ENCODE data around the gene RPEL1. TPM values are rescaled to one million over a fixed set of nuclear protein-coding genes. Genes with fewer than 3 reads are reported as not detected.
A peak's percentile ranks its signal among the peaks of the same experiment; 100 is the strongest.

The RPEL1 gene
- total and polyA plus RNA-seq, 8 donors: not detected

DNA sequence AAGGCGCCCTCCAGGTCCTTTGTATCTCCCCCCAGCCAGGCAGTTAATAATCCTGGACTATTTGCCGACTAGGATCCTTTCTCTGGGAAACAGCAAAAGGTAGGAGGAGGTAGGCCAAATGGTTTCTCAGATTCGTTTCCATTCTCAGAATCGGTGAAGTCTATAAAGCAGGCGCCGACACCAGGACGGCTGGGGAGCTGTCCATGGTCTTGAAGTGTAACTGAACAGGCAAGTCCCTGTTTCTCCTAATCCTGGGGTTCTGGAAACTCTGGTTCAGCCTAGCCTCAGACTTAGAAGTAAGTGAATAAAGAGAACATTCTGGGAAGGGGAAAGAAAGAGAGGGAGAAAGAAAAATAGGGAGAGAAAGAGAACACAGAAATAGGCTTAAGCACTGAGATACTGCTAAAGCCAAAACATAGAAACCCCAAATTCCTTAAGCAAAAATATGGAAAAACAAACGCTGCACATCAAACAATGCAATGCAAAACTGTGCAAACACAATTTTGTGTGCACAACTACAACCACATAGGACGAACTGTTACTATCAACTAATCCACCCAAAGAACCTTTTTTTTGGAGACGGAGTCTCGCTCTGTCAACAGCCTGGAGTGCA lies 20.1 kb downstream of the RPEL1 start:
- H3K36me3 ChIP-seq: no peaks in the 10 kb centered on the region
- no peak overlapping the region for H3K4me3 ChIP-seq
- peak; percentile 64 to 93 for DNase-seq
- no peak overlapping the region for H3K27ac ChIP-seq
- intact Hi-C loops (cut with DNase I; ENCODE audit: low total_unique reads): no loop called here
- no peaks in the 10 kb centered on the region for H3K9me3 ChIP-seq
- TF ChIP-seq EP300 (IDR thresholded peaks at IDR 0.05) (no peak), POLR2AphosphoS5 (IDR thresholded peaks at IDR 0.05) (no peak), POLR2A (IDR thresholded peaks at IDR 0.05) (no peak)
- TF ChIP-seq, protein P1, sequence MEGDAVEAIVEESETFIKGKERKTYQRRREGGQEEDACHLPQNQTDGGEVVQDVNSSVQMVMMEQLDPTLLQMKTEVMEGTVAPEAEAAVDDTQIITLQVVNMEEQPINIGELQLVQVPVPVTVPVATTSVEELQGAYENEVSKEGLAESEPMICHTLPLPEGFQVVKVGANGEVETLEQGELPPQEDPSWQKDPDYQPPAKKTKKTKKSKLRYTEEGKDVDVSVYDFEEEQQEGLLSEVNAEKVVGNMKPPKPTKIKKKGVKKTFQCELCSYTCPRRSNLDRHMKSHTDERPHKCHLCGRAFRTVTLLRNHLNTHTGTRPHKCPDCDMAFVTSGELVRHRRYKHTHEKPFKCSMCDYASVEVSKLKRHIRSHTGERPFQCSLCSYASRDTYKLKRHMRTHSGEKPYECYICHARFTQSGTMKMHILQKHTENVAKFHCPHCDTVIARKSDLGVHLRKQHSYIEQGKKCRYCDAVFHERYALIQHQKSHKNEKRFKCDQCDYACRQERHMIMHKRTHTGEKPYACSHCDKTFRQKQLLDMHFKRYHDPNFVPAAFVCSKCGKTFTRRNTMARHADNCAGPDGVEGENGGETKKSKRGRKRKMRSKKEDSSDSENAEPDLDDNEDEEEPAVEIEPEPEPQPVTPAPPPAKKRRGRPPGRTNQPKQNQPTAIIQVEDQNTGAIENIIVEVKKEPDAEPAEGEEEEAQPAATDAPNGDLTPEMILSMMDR (IDR thresholded peaks at IDR 0.05): no peak
- WGBS, 5 donors: 24 to 29% (median 27%) methylated on average over 11 of the region's 11 CpGs
- H3K4me1 ChIP-seq: no peaks in the 10 kb centered on the region
- peaks cover 0 to 57% (median 0%) of the 10 kb centered on the region in 3 donors for H3K27me3 ChIP-seq

DNA sequence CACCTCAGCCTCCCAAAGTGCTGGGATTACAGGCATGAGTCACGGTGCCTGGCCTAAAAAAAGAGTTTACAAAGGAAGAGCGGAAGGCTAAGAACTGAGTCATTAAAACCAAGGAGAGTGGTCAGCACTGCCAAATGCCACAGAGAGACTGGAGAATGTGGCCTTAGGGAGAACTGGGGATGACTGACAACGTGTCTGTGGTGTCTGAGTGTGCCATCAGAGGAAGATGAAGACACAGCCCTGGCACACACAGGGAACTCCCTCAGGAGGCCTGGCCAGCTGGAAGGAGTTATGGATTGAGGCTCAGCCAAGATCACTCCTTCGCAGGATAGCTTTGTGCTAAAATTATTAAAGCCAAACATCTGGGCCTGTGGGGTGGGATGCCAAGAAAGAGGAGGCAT lies 27.4 kb downstream of the RPEL1 start:
- Histone ChIP-seq H3K4me1 (peaks cover 8 to 17% (median 13%) of the 10 kb centered on the region in 4 donors), H3K4me3 (no peak overlapping the region), H3K27ac (no peak overlapping the region), H3K9me3 (peaks cover 0 to 7% (median 0%) of the 10 kb centered on the region in 4 donors), H3K27me3 (peaks cover 12 to 43% (median 20%) of the 10 kb centered on the region in 3 donors), H3K36me3 (no peaks in the 10 kb centered on the region)
- TF ChIP-seq POLR2A (IDR thresholded peaks at IDR 0.05) (no peak), POLR2AphosphoS5 (IDR thresholded peaks at IDR 0.05) (no peak), EP300 (IDR thresholded peaks at IDR 0.05) (no peak)
- TF ChIP-seq, protein P1 (IDR thresholded peaks at IDR 0.05): no peak
- DNase-seq: no peak
- intact Hi-C loops (cut with DNase I; ENCODE audit: low total_unique reads): no loop called here
- WGBS, 5 donors: 41 to 49% (median 43%) methylated on average over 4 of the region's 4 CpGs

DNA sequence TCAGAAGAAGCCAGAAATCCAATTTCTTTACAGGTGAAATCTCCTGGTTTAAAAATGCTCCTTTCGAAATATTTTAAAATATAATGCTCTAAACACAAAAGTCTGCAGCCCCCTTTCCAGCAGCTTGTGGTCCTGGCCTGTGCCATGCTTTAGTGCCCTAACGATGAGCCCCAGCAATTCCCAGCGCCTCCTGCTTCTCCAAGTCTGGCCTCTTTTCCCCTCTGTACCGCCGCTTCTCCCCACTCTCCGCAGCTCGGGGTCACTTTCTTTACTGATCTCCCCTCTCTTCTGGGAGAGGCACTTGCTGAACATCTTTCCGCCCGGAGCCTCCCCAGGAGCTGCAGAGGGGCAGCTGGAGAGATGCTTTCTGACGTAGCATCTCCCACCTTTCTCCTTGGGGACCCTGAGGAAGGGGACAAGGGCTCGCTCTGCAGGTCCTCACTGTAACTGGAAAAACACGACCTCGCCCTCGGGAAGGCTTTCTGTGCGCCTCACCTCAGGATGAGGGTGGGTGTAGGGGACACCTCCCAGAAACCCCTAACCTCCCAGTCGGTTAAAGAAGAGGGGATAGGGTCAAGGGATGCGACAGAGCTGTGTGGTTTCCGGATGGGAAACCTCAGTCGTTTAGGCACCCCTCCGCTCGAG lies 30.7 kb downstream of the RPEL1 start:
- WGBS, 5 donors: 14 to 29% (median 16%) methylated on average over 10 to 21 of the region's 21 CpGs
- intact Hi-C loops (cut with DNase I; ENCODE audit: low total_unique reads): no loop called here

More for the DNA sequence above, 30.7 kb downstream of the RPEL1 start:
- Histone ChIP-seq H3K4me3 (peak overlapping the region in 3 of 4 donors; percentile 27 to 38 (median 30)), H3K27ac (no peak overlapping the region), H3K27me3 (peaks cover 18 to 68% (median 40%) of the 10 kb centered on the region in 3 donors), H3K9me3 (peaks cover 0 to 7% (median 0%) of the 10 kb centered on the region in 4 donors), H3K4me1 (peaks cover 8 to 22% (median 13%) of the 10 kb centered on the region in 4 donors), H3K36me3 (no peaks in the 10 kb centered on the region)
- no peak for DNase-seq
- no peak for TF ChIP-seq POLR2AphosphoS5 (IDR thresholded peaks at IDR 0.05)
- TF ChIP-seq POLR2A (IDR thresholded peaks at IDR 0.05): no peak
- TF ChIP-seq EP300 (IDR thresholded peaks at IDR 0.05): no peak
- TF ChIP-seq, protein P1 (IDR thresholded peaks at IDR 0.05): no peak
